T-helper 22 cell (primary cell): ENCODE measurements around the gene FBXO28.
"Not testable (repeated sequence)": the region's sequence is repeated elsewhere in the genome, so short reads cannot be mapped to it uniquely, and the experiment has no call there.

Experiments
- DNase-seq: peaks from one replicate; pipeline ENCODE4 v3.0.0-alpha.2; 2020; ENCODE audit warnings: low read depth

Gene FBXO28, protein sequence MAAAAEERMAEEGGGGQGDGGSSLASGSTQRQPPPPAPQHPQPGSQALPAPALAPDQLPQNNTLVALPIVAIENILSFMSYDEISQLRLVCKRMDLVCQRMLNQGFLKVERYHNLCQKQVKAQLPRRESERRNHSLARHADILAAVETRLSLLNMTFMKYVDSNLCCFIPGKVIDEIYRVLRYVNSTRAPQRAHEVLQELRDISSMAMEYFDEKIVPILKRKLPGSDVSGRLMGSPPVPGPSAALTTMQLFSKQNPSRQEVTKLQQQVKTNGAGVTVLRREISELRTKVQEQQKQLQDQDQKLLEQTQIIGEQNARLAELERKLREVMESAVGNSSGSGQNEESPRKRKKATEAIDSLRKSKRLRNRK

DNA sequence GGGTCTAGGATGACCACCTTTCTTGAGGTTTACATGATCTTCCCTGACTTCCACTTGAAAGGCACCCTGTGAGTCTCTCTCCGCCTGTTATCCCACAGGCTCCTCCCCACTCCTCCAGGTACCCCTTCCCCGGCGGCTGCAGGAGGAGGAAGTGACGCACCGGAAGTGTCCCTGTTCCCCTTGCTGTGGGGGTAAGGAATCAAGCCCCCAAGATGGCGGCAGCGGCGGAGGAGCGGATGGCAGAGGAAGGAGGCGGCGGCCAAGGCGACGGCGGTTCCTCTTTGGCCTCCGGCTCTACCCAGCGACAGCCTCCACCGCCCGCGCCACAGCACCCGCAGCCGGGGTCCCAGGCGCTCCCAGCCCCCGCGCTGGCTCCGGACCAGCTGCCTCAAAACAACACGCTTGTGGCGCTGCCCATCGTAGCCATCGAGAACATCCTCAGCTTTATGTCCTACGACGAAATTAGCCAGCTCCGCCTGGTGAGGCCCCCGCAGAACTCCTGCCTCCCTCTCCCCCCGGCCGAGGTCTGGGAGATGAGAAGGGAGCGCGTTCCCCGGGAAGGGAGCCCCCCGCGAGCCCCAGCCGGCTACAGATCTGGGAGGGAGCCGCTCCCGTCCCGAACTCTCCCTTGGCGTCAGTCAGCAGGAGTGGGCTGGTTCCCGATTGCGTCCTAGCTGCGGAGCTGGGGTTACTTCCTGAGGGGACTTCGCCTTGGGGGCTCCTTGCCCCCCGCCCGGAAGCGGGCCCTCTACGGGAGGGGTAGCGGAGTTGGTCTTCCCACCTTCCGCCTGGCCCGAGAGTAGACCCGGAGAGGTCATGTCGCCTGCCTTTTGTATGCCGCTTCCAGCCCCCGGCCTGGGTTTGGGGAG lies at the start of gene FBXO28:
FBXO28 (plus strand) TSS at position 194 of the 869 bp plus-strand sequence; CDS start at position 213, 19 bp downstream.
- DNase-seq: peak; percentile 89

DNA sequence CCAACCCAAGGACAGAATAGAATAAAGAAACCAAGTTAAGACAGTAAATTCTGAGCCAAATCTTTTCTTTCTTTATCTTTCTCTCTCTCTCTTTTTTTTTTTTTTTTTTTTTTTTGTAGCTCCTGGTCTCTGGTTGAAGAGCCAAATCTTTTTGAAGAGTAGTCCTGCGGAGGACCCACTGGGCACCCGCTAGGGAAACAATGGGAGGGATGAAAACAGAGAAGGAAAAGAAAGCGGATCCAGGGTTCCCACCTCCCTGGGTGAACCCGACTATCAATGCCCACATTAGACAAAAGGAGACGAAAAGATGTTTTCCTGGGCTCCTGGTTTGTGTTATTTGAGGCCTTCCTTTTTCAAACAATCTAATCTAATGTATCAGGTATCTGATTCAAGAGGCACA lies 49.8 kb upstream of the FBXO28 start:
- DNase-seq: no peak

DNA sequence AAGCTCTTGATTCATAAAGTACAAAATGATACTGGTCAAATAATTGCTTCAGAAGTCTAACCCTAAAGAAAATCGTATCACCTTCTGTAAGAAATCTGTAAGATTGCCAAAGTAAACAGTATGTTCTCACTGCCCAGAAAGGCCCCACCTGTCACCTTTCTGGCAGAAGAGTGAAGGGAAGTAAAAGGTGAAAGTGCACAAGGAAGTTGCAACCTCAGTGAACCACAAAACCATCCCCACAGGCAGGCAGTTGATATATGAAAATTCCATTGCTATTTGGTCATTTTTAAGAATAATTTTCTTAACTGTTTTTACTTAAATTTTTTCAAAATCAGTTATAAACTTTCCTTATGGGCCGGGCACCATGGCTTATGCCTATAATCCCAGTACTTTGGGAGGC lies 48.5 kb upstream of the FBXO28 start:
- DNase-seq: no peak

DNA sequence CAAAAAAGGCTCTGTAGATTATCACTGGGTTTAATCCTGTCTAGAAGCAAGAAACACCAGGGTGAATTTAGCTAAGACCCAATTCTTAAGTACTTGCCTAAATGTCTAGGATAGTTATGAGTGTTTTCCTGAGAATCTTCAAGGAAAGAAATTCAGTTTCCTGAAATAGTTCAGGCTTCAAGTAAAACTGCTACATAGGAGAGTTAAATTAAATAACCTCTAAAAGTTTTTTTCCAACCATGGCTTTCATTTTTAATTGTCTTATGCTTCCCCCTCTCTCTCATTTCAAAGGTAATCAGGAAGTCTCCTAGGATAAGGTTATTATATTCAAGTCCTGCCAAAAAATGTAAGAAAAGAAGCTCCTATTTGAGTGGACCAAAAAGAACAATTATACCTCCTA lies 46.7 kb upstream of the FBXO28 start:
- DNase-seq: no peak

DNA sequence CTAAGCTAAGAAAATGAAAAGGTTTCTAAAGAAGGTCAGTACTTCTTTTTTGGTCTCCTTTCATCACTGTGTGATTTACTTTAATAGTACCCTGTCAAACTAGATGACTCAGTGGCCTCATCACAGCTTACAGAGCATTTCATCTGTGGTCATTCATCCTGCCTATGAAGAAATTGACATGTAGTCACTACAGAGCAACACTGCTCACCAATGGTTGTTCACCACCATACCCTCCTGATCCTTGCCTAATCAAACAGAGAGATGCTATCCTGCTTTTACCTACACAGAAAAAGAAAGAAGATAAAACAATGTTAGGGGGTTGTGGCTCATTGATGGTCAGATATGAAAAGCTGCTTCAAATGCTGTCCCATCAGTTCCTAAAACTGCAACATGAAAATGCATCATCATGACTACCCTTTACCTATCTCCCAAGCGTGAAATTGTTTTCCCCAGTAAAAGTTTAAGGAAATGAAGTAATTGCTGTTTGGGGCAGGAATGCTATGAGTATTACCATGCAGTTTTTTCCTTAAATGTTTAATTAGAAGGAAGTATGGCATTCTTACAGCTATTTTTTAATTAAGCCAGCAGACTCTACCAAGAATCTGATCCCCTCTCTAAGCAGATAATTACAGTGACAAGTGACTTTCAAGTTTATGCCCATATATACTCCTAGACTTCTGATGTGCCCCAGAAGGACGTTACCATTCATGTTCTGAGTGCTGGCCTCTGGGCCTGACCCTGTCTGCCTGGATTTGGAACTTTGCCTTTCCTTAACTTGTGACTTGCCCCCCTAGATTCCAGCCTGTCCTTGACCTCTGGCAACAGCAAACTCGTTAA lies 46.1 kb upstream of the FBXO28 start:
- DNase-seq: no peak

DNA sequence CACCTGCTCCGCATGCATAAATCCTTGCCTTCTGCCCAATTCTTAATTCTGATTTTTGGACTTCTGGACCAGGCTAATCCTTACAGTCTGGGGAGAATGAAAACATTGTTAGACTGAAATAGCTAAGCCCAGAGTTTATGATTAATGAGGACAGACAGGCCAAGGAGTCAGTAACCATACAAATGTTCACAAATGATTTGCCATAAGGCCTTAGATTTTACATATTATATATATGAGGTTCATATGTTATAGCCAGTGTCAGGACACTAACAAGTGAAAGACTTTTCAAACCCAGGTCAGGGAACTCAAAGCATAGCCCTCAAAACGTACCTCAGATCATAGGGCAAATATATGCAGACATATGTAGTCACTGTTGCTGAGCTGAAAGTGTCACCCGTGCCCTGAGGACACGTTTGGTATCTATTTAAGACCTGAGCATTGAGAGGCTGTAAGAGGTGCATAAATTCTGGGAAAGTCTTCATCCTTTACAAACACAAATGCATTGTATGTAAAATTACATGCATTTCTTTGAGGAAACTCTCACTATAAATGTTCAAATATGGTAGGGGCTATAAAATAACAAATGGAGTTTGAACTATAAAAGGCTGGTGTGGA lies 45.3 kb upstream of the FBXO28 start:
- DNase-seq: no peak

DNA sequence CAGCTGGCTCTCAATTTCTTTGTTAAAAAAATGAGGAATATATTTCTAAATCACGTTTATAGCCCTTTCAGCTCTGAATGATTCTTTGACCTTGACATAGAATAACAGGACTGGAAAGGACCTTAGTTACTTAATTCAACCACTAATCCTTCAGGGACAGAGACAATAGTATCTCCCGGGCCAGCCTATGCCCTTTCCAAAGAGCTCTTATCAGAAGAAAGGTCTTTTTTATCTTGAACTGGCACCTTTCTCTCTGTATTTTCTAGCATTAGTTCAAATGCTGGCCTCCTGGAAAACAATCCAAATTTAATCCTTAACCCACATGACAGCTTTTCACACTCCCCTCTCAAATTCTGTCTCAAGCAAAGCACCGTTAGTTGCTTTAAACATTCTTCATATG lies 44.8 kb upstream of the FBXO28 start:
- no peak for DNase-seq

DNA sequence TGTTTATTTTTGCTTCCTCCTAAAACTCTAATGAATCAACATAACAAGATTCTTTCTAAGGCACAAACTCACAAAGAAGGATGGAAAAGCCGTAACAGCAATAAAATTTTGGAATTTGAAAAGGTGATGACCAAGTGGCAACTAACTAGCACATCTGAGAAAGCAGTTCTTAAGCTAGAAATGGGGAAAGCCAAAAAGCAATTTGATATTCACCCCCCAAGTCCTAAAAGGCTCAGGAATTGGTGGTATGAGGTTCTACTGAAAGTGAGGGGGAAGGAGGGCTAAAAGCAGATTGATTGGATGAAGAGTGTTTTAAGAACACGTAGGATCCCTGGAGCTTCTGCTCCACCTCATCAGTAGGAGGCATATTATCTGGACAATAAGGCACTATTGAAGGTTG lies 43.4 kb upstream of the FBXO28 start:
- DNase-seq: no peak

DNA sequence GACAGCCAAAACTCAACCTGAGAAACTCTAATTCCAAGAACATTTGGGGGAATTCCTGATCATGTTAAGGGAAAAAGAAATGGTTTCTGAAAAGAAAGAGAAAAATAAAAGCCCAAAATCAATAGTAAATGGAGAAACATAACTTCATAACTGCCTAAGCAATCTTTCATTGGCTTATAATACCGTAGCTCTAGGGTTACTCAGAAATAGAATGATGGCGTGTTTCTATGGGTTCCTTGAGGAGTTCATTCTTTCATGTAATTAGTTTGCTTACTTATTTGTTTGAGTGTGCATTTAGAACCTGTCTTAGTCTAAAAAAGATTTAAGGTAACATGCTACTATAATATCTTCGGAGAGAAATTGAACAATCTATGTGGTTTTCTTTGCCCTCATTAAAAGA lies 37.5 kb upstream of the FBXO28 start:
- DNase-seq: no peak

DNA sequence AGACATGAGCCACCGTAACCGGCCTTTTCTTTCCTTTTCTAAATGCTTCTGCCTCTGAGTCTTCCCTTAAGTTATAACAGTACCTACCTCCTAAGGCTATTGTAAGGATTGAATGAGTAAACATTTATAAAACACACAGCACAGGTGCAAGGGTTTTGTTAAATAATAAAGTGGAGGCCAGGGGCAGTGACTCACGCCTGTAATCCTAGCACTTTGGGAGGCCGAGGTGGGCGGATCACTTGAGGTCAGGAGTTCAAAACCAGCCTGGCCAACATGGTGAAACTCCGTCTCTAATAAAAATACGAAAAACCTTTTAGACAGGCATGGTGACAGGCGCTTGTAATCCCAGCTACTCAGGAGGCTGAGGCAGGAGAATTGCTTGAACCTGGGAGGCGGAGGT lies 34.3 kb upstream of the FBXO28 start:
- not testable (repeated sequence) for DNase-seq

DNA sequence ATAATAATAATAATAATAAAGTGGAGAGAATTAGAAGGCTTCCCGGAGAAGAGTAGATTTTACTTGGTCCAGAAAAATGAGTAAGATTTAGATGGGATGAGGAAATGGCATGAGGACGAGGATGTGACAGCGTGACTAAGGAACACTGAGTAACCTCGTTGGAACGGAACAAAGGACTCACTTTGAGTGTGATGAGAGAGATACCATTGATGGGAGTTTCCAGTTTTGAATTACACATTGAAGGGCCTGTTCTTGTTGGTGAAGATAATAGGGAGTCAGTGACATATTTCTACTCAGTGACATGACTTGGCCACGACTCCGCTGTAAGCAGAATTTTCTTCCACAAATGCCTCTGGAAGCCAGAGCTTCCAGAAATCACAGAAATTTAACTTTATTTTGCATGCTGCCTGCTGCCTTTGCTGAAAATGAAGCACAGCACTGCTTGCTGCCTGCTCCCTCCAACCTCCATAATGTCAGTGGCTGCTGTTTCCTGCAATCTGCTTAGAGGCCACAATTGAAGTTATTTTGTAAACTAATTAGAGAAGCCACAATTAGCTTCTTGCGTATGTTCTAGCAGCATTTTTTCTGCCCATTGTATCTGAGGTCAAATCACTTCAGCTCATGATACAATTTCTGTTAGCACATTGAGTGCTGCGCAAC lies 33.7 kb upstream of the FBXO28 start:
- no peak for DNase-seq

DNA sequence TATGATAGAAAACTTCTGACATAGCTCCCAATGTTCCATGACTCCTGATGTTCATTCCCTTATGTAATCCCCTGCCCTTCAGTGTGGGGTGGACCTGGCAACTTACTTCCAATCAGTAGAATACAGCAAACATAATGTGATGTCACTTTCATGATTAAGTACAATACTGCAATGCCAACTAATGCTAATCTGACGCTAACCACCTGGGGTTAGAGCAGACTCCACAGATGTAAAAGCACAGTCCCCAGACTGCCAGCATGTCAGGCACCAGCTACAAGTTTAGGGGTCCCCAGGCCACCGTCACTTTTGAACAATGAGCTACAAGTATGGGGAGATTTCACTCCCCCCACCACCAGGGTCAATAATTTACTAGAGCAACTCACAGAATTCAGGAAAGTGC lies 32.3 kb upstream of the FBXO28 start:
- no peak for DNase-seq

DNA sequence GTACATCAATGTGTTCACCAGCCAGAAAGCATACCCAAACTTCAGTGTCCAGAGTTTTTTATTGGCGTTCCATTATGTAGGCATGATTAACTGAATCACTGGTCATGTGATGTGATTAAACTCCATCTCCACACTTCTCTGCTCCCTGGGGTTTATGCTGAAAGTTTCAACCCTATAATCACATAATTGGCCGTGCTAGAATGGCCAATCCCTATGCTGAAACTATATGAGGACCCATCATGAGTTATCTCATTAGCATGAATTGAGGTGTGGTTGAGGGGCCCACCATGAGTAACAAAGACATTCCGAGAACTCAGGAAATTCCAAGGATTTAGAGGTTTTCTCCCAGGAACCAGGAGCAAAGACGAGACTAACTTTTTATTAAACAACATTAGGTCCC lies 31.8 kb upstream of the FBXO28 start:
- DNase-seq: no peak

DNA sequence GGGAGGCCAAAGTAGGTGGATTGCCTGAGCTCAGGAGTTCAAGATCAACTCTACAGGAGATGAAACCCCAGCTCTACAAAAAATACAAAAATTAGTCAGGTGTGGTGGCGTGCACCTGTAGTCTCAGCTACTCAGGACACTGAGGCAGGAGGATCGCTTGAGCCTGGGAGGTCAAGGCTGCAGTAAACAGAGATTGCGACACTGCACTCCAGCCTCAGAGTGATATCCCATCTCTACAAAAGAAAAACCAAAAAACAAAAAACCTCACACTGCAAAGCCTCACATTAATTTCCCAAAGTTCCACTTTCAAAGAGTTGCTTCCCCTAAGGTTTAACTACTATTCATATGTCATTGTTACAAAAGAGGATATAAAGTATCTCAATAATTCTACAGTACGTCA lies 29.0 kb upstream of the FBXO28 start:
- no peak for DNase-seq

DNA sequence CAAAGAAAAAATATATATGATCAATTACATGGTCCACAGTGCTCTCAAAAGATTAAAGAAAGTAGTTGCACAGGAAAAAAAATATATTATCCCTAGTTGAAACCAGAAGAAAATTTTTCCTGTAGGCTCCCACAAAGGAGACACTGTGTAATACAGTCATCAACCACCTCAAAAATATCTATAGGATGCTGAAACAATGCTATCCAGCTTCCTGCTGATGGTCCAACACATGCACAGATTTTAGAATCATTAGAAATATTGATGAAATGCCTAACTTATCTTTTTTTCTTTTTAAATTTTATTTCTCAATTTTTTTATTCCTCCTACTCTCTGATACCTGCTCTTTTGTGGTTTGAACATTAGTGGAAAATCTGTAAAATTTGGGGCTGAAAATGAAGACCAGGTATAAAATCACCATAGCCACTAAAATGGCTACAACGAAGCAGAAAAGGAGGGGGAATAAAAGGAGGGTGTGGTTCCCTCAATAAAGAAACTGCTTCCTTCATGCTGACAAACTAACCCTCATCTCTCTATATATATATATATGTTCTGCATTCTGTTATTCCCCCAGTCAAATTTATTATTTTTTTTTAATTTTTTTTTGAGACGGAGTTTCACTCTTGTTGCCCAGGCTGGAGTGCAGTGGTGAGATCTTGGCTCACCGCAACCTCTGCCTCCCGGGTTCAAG lies 28.3 kb upstream of the FBXO28 start:
- no peak for DNase-seq

DNA sequence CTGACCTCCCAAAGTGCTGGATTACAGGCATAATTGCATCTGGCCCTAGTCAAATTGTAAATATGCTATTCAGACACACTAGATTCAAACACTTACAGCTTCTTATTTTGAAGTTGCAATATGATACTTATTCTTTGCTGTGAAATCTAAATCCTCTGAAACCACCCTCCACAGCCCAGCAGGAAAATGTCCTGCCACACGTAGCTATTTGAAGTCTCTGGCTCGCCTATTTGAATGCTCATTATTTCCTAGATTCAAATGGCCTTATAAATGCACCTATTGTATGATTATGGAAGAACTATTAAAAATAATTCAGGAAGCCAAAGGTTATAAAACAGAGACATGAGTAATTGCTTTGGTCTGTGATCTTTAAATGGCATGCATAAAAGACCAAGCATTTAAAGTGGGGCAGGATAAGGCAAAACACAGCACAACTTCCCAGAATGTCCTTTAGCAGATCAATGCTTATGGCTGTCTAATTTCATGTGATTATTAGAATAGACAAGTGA lies 26.6 kb upstream of the FBXO28 start:
- DNase-seq: no peak

DNA sequence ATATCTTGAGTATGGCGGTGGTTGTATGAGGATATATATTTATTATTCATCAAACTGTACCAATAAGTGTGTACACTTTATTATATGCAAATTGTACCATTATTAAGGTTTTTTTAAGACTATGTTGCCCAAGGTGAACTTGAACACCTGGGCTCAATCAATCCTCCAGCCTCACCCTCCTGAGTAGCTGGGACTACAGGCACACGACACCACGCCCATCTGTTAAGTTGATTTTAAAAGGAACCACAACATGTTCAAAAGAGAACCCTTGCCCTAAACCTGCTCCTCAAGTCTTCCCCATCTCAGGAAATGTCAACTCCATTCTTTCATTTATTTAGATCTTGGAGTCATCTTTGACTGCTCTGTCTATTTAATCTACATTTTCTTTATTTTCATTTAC lies 24.3 kb upstream of the FBXO28 start:
- no peak for DNase-seq

DNA sequence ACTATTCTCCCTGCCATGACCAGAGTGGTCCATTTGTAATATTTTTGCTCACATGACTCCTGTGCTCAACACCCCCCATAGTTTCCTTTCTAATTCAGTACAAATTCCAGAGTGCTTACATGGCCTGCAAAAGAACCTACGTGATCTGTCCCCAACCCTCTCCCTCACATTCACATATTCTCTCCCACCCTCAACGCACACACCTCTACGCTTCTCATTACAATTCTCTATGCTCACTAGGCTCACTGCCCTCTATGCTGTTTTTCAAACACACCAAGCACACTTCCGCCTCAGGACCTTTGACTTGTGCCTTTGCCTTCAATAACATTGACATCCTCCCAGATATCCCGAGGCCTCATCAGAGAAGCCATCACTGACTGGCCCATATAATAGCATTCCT lies 23.8 kb upstream of the FBXO28 start:
- no peak for DNase-seq

DNA sequence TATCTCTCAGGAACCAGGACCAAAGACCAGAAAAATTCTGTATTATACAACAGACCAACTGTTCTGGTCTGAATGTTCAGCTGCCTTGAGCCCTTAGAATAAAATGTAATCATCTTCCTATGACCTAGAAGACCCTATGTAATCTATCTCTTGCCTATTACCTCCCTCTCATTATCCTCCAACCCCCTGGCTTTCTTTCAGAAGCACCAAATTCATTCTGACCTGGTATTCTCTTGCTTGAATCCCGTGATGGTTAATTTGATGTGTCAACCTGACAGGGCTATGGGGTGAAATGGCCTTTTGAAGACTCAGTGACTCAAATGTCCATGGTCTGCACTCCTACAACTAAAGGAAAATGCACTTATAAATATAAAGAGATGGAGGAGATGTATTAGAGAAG lies 21.8 kb upstream of the FBXO28 start:
- DNase-seq: no peak

DNA sequence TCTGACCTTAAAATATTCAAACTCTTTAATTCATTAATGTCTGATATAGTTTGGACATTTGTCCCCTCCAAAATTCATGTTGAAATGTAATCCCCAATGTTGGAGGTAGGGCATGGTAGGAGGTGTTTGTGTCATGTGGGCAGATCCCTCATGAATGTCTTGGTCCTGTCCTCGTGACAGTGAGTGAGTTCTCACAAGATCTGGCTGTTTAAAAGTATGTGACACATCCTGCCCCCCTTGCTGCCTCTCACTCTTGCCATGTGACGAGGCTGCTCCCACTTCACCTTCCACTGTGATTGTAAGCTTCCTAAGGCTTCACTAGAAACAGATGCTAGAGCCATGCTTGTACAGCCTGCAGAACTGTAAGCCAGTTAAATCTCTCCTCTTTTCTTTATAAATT lies 21.3 kb upstream of the FBXO28 start:
- DNase-seq: no peak

DNA sequence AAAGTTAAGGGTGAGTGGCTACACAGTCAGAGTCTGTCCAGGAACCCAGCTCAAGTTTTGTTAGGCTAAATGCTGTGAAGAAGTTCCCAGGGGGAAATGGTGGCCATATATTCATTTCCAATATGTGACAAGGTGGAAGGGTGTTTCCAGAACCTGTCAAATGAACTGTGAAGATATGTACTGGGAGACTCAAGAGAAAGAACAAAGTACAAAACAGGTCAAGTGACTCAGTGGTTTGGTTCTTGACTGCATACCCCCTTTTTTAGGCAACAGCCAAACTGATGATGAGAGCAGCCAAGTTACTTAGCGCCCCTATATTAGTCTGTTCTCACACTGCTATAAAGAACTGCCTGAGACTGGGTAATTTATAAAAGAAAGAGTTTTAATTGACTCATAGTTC lies 18.6 kb upstream of the FBXO28 start:
- no peak for DNase-seq
